H9 (cell line): Measurements from ENCODE around the gene RASSF5. TPM values are rescaled to one million over a fixed set of nuclear protein-coding genes. Genes with fewer than 3 reads are reported as not detected.

Source experiments
- DNase-seq: peaks from one replicate; pipeline ENCODE4 v3.0.0-alpha.2; 2017
- H2AFZ ChIP-seq: one replicate; pipeline ENCODE4 v1.6.1; 2013; ENCODE audit warnings: mild to moderate bottlenecking, low read length, control low read depth, moderate library complexity
- H2AK5ac ChIP-seq: 2 replicates; pipeline ENCODE4 v1.6.1; 2013; ENCODE audit warnings: low read length, control low read depth, mixed read lengths; ENCODE audit not compliant: insufficient read length
- H2BK120ac ChIP-seq: one replicate; pipeline ENCODE4 v1.6.1; 2013; ENCODE audit warnings: low read depth, mild to moderate bottlenecking, low read length, control low read depth, inconsistent platforms; ENCODE audit not compliant: poor library complexity, severe bottlenecking
- H2BK12ac ChIP-seq: 2 replicates; pipeline ENCODE4 v1.6.1; 2013; ENCODE audit warnings: low read length, control low read depth, mixed read lengths, low read depth; ENCODE audit not compliant: insufficient read length
- H2BK15ac ChIP-seq: 2 replicates; pipeline ENCODE4 v1.6.1; 2013; ENCODE audit warnings: low read depth, low read length, control low read depth
- H2BK20ac ChIP-seq: one replicate; pipeline ENCODE4 v1.6.1; 2013; ENCODE audit warnings: low read depth, mild to moderate bottlenecking, low read length, control low read depth, inconsistent platforms; ENCODE audit not compliant: poor library complexity, severe bottlenecking
- H2BK5ac ChIP-seq: 2 replicates; pipeline ENCODE4 v1.6.1; 2013; ENCODE audit warnings: low read length, control low read depth, mixed read lengths; ENCODE audit not compliant: insufficient read length
- H3K14ac ChIP-seq: 2 replicates; pipeline ENCODE4 v1.6.1; 2013; ENCODE audit warnings: low read length, control low read depth; ENCODE audit not compliant: insufficient read depth
- H3K18ac ChIP-seq: 2 replicates; pipeline ENCODE4 v1.6.1; 2013; ENCODE audit warnings: low read depth, mild to moderate bottlenecking, mixed read lengths, low read length, control low read depth; ENCODE audit not compliant: insufficient read length
- H3K23ac ChIP-seq: 2 replicates; pipeline ENCODE4 v1.6.1; 2013; ENCODE audit warnings: low read length, control low read depth, mixed read lengths, low read depth; ENCODE audit not compliant: insufficient read length
- H3K23me2 ChIP-seq: 2 replicates; pipeline ENCODE4 v1.6.1; 2013; ENCODE audit warnings: low read depth, mild to moderate bottlenecking, mixed read lengths, low read length, control low read depth; ENCODE audit not compliant: insufficient read length, poor library complexity, severe bottlenecking
- H3K27ac ChIP-seq: 2 replicates; pipeline ENCODE4 v1.5.1; 2013; ENCODE audit warnings: low read length, control low read depth, mixed read lengths, low read depth; ENCODE audit not compliant: insufficient read length
- H3K27me3 ChIP-seq: 2 replicates; pipeline ENCODE4 v1.6.1; 2013; ENCODE audit warnings: low read length, control low read depth, inconsistent platforms; ENCODE audit not compliant: insufficient read depth
- H3K4ac ChIP-seq: 2 replicates; pipeline ENCODE4 v1.6.1; 2013; ENCODE audit warnings: low read depth, mild to moderate bottlenecking, control low read depth, inconsistent platforms, low read length, moderate library complexity
- H3K4me1 ChIP-seq: 2 replicates; pipeline ENCODE4 v1.6.1; 2013; ENCODE audit warnings: low read length, control low read depth, inconsistent platforms; ENCODE audit not compliant: insufficient read depth
- H3K4me2 ChIP-seq: 2 replicates; pipeline ENCODE4 v1.6.1; 2013; ENCODE audit warnings: low read length, control low read depth, mixed read lengths; ENCODE audit not compliant: insufficient read length, insufficient read depth
- H3K56ac ChIP-seq: 2 replicates; pipeline ENCODE4 v1.6.1; 2013; ENCODE audit warnings: low read depth, mild to moderate bottlenecking, mixed read lengths, low read length, control low read depth; ENCODE audit not compliant: insufficient read length
- H3K79me1 ChIP-seq: 2 replicates; pipeline ENCODE4 v1.6.1; 2013; ENCODE audit warnings: low read depth, mild to moderate bottlenecking, moderate library complexity, low read length, control low read depth, inconsistent platforms; ENCODE audit not compliant: insufficient read depth, poor library complexity, severe bottlenecking
- H3K79me2 ChIP-seq: 2 replicates; pipeline ENCODE4 v1.6.1; 2013; ENCODE audit warnings: low read length, control low read depth, inconsistent platforms; ENCODE audit not compliant: insufficient read depth
- H3K9ac ChIP-seq: 2 replicates; pipeline ENCODE4 v1.6.1; 2013; ENCODE audit warnings: low read length, control low read depth, mixed read lengths; ENCODE audit not compliant: insufficient read length; ENCODE audit errors: extremely low read depth
- H3K9me3 ChIP-seq: one replicate; pipeline ENCODE4 v1.6.1; 2013; ENCODE audit warnings: low read depth, low read length, inconsistent platforms; ENCODE audit not compliant: control insufficient read depth
- H3T11ph ChIP-seq: one replicate; pipeline ENCODE4 v1.6.1; 2013; ENCODE audit warnings: mild to moderate bottlenecking, low read length, control low read depth, inconsistent platforms
- H4K20me1 ChIP-seq: one replicate; pipeline ENCODE4 v1.6.1; 2013; ENCODE audit not compliant: control insufficient read depth, insufficient read length, insufficient read depth
- H4K5ac ChIP-seq: 2 replicates; pipeline ENCODE4 v1.6.1; 2013; ENCODE audit warnings: low read depth, mild to moderate bottlenecking, mixed read lengths, low read length, control low read depth; ENCODE audit not compliant: insufficient read length
- H4K8ac ChIP-seq: replicated peaks from 2 replicates; pipeline ENCODE4 v1.6.1; 2013; ENCODE audit warnings: low read length, control low read depth, mixed read lengths, low read depth; ENCODE audit not compliant: insufficient read length
- H4K91ac ChIP-seq: 2 replicates; pipeline ENCODE4 v1.6.1; 2013; ENCODE audit warnings: low read depth, mild to moderate bottlenecking, moderate library complexity, mixed read lengths, low read length, control low read depth; ENCODE audit not compliant: insufficient read length
- H3K27ac Mint-ChIP-seq, 3 experiments: 2 replicates in 2 of 3; 3 replicates in 1 of 3; pipeline ENCODE4 v1.8.0; 2020 to 2021; ENCODE audit warnings: mixed read lengths in 3 of 3, mild to moderate bottlenecking in 1 of 3, moderate library complexity in 1 of 3
- H3K27me3 Mint-ChIP-seq: 2 replicates; pipeline ENCODE4 v1.8.0; 2021; ENCODE audit warnings: low read depth, mild to moderate bottlenecking, moderate library complexity, mixed read lengths
- H3K36me3 Mint-ChIP-seq, 3 experiments: 2 replicates in 2 of 3; 3 replicates in 1 of 3; pipeline ENCODE4 v1.8.0; 2020 to 2021; ENCODE audit warnings: low read depth in 3 of 3, mixed read lengths in 3 of 3; ENCODE audit not compliant: insufficient read depth in 1 of 3
- H3K4me1 Mint-ChIP-seq, 2 experiments: 2 replicates each; pipeline ENCODE4 v1.8.0; 2020; ENCODE audit warnings: mixed read lengths in 2 of 2
- H3K4me3 Mint-ChIP-seq, 2 experiments: 2 replicates in 1 of 2; 3 replicates in 1 of 2; pipeline ENCODE4 v1.8.0; 2020 to 2021; ENCODE audit warnings: mild to moderate bottlenecking in 2 of 2, mixed read lengths in 2 of 2, moderate library complexity in 1 of 2
- H3K9me3 Mint-ChIP-seq, 2 experiments: 2 replicates in 1 of 2; 3 replicates in 1 of 2; pipeline ENCODE4 v1.8.0; 2020; ENCODE audit warnings: mild to moderate bottlenecking in 2 of 2, mixed read lengths in 2 of 2, moderate library complexity in 1 of 2
- CTCF ChIP-seq: fragments of 200-600 bp; sonication (generic); conservative IDR thresholded peaks from 3 replicates; pipeline ENCODE4 v1.8.0; 2021; ENCODE audit warnings: antibody characterized with exemption, mild to moderate bottlenecking
- WGBS: extraction: QIAGEN DNeasy Blood & Tissue Kit; methylation state at CpG from one replicate; pipeline ENCODE4 v1.1.7; 2013; ENCODE audit warnings: missing lambda C conversion rate, low lambda C conversion rate, mixed read lengths; ENCODE audit not compliant: insufficient read length; ENCODE audit errors: extremely low coverage; 5-methylcytosine and 5-hydroxymethylcytosine counted together
- total RNA-seq: library from RNA; stranded (reverse); gene quantifications from 2 replicates; pipeline ENCODE4 v1.2.1, GENCODE V29; 2021

RASSF5 gene
- total RNA-seq, 1 experiment from 2014 or later: 0.50 TPM

GRCh38 chr1:206506405-206507283, 687 bp upstream of the RASSF5 start:
- no peaks in the 10 kb centered on the region for H4K20me1 ChIP-seq
- no peak overlapping the region for H3K23ac ChIP-seq
- Mint-ChIP-seq H3K36me3 (no peaks in the 10 kb centered on the region; a peak in 1 of 7 replicates), H3K27me3 (peaks cover 94% of the 10 kb centered on the region), H3K4me3 (peak overlapping the region; percentile 63 to 79), H3K27ac (no peak overlapping the region), H3K9me3 (no peaks in the 10 kb centered on the region; a peak in 1 of 5 replicates), H3K4me1 (peaks cover 14 to 22% of the 10 kb centered on the region in 2 experiments)
- H3K4me1 ChIP-seq: no peaks in the 10 kb centered on the region; the same call in 1 of the 2 replicates
- H3K27ac ChIP-seq: no peak overlapping the region
- no peak overlapping the region for H2BK5ac ChIP-seq
- DNase-seq: no peak
- H3K4ac ChIP-seq: no peak overlapping the region
- no peak overlapping the region for H3K14ac ChIP-seq
- H3T11ph ChIP-seq: no peak overlapping the region
- H2BK120ac ChIP-seq: no peak overlapping the region
- H3K18ac ChIP-seq: no peak overlapping the region
- H4K91ac ChIP-seq: no peak overlapping the region
- WGBS: no CpG with 5 or more reads among the region's 48 CpGs
- H2BK15ac ChIP-seq: no peak overlapping the region
- no peak overlapping the region for H2BK20ac ChIP-seq
- H3K23me2 ChIP-seq: peaks cover 9% of the 10 kb centered on the region
- no peaks in the 10 kb centered on the region for H3K9me3 ChIP-seq
- H3K79me1 ChIP-seq: no peaks in the 10 kb centered on the region
- H3K79me2 ChIP-seq: no peaks in the 10 kb centered on the region
- no peak overlapping the region for H2AK5ac ChIP-seq
- H3K56ac ChIP-seq: no peak overlapping the region
- no peak overlapping the region for H4K5ac ChIP-seq
- H3K4me2 ChIP-seq: peak overlapping the region; percentile 49
- peaks cover 20% of the 10 kb centered on the region for H3K27me3 ChIP-seq
- H2BK12ac ChIP-seq: no peak overlapping the region
- no peak overlapping the region for H2AFZ ChIP-seq
- no peak overlapping the region for H3K9ac ChIP-seq
- H4K8ac ChIP-seq: no peak overlapping the region
- no peak for TF ChIP-seq CTCF
